Measurements from ENCODE around the gene GRID1.
"Not testable (repeated sequence)": the region's sequence is repeated elsewhere in the genome, so short reads cannot be mapped to it uniquely, and the experiment has no call there.

Gene GRID1

GRCh38 chr10:86046845-86047460 is 319.6 kb downstream of the GRID1 start:
- DNase-seq = no peak

- no peak for DNase-seq
These were observed 320.7 kb downstream of the GRID1 start for GRCh38 chr10:86045896-86046295.

GRCh38 chr10:86044029-86044428 is 322.6 kb downstream of the GRID1 start:
- no peak for DNase-seq

- no peak for DNase-seq
These were observed 323.4 kb downstream of the GRID1 start for GRCh38 chr10:86043236-86043635.

GRCh38 chr10:86042161-86042560 is 324.4 kb downstream of the GRID1 start:
- no peak for DNase-seq

- no peak for DNase-seq
These were observed 325.5 kb downstream of the GRID1 start for GRCh38 chr10:86041116-86041515.

GRCh38 chr10:86038371-86038770 is 328.2 kb downstream of the GRID1 start:
- DNase-seq = no peak

- no peak for DNase-seq
These were observed 329.5 kb downstream of the GRID1 start for GRCh38 chr10:86037096-86037495.

GRCh38 chr10:86036544-86036831 is 330.1 kb downstream of the GRID1 start:
- DNase-seq = no peak

- DNase-seq = no peak
These were observed 330.6 kb downstream of the GRID1 start for GRCh38 chr10:86035791-86036543.

GRCh38 chr10:86034710-86035109 is 331.9 kb downstream of the GRID1 start:
- DNase-seq = no peak

- DNase-seq = no peak
These were observed 333.0 kb downstream of the GRID1 start for GRCh38 chr10:86033581-86033980.

GRCh38 chr10:86032087-86032486 is 334.5 kb downstream of the GRID1 start:
- not testable (repeated sequence) for DNase-seq

GRCh38 chr10:86030312-86030711 is 336.3 kb downstream of the GRID1 start:
- no peak for DNase-seq

- DNase-seq = no peak
These were observed 339.2 kb downstream of the GRID1 start for GRCh38 chr10:86027346-86027745.

- DNase-seq = no peak
These were observed 341.1 kb downstream of the GRID1 start for GRCh38 chr10:86025509-86025908.

- DNase-seq = no peak
These were observed 342.1 kb downstream of the GRID1 start for GRCh38 chr10:86024281-86025041.

- DNase-seq = no peak
These were observed 342.7 kb downstream of the GRID1 start for GRCh38 chr10:86023931-86024280.

- DNase-seq = no peak
These were observed 343.3 kb downstream of the GRID1 start for GRCh38 chr10:86023336-86023735.

GRCh38 chr10:86022906-86023305 is 343.7 kb downstream of the GRID1 start:
- no peak for DNase-seq

- DNase-seq = no peak
These were observed 346.5 kb downstream of the GRID1 start for GRCh38 chr10:86020134-86020533.

GRCh38 chr10:86019141-86019540 is 347.5 kb downstream of the GRID1 start:
- DNase-seq = no peak

- no peak for DNase-seq
These were observed 347.9 kb downstream of the GRID1 start for GRCh38 chr10:86018735-86019058.
